HEK293T (cell line): ENCODE data around the gene IGF2BP3.

ENCODE experiments used
- CTCF ChIA-PET: fragments of 350-600 bp; formaldehyde crosslinking; extraction: SDS; loops from one replicate; lab custom pipeline; 2021; ENCODE audit warnings: antibody characterized with exemption, inconsistent platforms; lab: Yijun Ruan, JAX
- POLR2A ChIA-PET: fragments of 350-600 bp; formaldehyde crosslinking; extraction: SDS; loops from one replicate; lab custom pipeline; 2020; ENCODE audit warnings: antibody characterized with exemption, inconsistent platforms; lab: Yijun Ruan, JAX
- DNase-seq: peaks from one replicate; pipeline ENCODE4 v3.0.0; 2012; ENCODE audit warnings: mixed read lengths; ENCODE audit errors: extremely low spot score
- ARNT ChIP-seq: fragments of 450-650 bp; IDR thresholded peaks from 2 replicates; pipeline ENCODE4 v1.6.1; 2017; ENCODE audit warnings: mild to moderate bottlenecking
- BHLHE40 ChIP-seq: fragments of 450-650 bp; IDR thresholded peaks from 2 replicates; pipeline ENCODE4 v1.6.1; 2016; ENCODE audit warnings: mild to moderate bottlenecking, moderate library complexity, borderline replicate concordance
- CTBP1 ChIP-seq: fragments of 450-650 bp; IDR thresholded peaks from 2 replicates; pipeline ENCODE4 v1.6.1; 2016; ENCODE audit warnings: borderline replicate concordance
- ELF4 ChIP-seq: fragments of 450-650 bp; IDR thresholded peaks from 2 replicates; pipeline ENCODE4 v1.6.1; 2017; ENCODE audit warnings: antibody characterized with exemption
- FOXA1 ChIP-seq: fragments of 450-650 bp; IDR thresholded peaks from 2 replicates; pipeline ENCODE4 v1.6.1; 2016; ENCODE audit warnings: mild to moderate bottlenecking
- FOXK2 ChIP-seq: fragments of 450-650 bp; IDR thresholded peaks from 2 replicates; pipeline ENCODE4 v1.6.1; 2016; ENCODE audit warnings: mild to moderate bottlenecking
- FOXM1 ChIP-seq: fragments of 450-650 bp; IDR thresholded peaks from 2 replicates; pipeline ENCODE4 v1.6.1; 2017; ENCODE audit warnings: mild to moderate bottlenecking, borderline replicate concordance
- HDGF ChIP-seq: fragments of 450-650 bp; IDR thresholded peaks from 2 replicates; pipeline ENCODE4 v1.6.1; 2017; ENCODE audit warnings: antibody characterized with exemption, borderline replicate concordance
- L3MBTL2 ChIP-seq: fragments of 450-650 bp; conservative IDR thresholded peaks from 2 replicates; pipeline ENCODE4 v1.6.1; 2016; ENCODE audit warnings: mild to moderate bottlenecking
- LEF1 ChIP-seq: fragments of 450-650 bp; IDR thresholded peaks from 2 replicates; pipeline ENCODE4 v1.6.1; 2017; ENCODE audit warnings: mild to moderate bottlenecking, borderline replicate concordance
- NFRKB ChIP-seq: fragments of 450-650 bp; IDR thresholded peaks from 2 replicates; pipeline ENCODE4 v1.6.1; 2016; ENCODE audit warnings: mild to moderate bottlenecking, moderate library complexity
- PKNOX1 ChIP-seq: fragments of 450-650 bp; IDR thresholded peaks from 2 replicates; pipeline ENCODE4 v1.6.1; 2016
- SP1 ChIP-seq: fragments of 450-650 bp; IDR thresholded peaks from 2 replicates; pipeline ENCODE4 v1.6.1; 2017
- SUZ12 ChIP-seq: fragments of 450-650 bp; IDR thresholded peaks from 2 replicates; pipeline ENCODE4 v1.6.1; 2016; ENCODE audit warnings: mild to moderate bottlenecking
- TARDBP ChIP-seq: fragments of 450-650 bp; IDR thresholded peaks from 2 replicates; pipeline ENCODE4 v1.6.1; 2016
- ZNF384 ChIP-seq: fragments of 450-650 bp; IDR thresholded peaks from 2 replicates; pipeline ENCODE4 v1.6.1; 2016

Gene IGF2BP3

GRCh38 chr7:23467806-23468525, 2.3 kb downstream of the IGF2BP3 start:
- CTCF ChIA-PET: interaction anchor here (0.6 to 1.6 kb wide), 2 partner anchors 44 to 110 kb away, joined by 3 read pairs; no protein-coding TSS in a partner anchor
- DNase-seq: peak; percentile 34
- TF ChIP-seq L3MBTL2: no peak
- TF ChIP-seq FOXM1: no peak
- no peak for TF ChIP-seq SP1
- POLR2A ChIA-PET: interaction anchor here (1.7 to 1.8 kb wide), 2 partner anchors 35 to 63 kb away, joined by 4 to 5 read pairs; no protein-coding TSS in a partner anchor

- ChIA-PET POLR2A (interaction anchor here (1.2 to 1.8 kb wide), 4 partner anchors 34 to 109 kb away, joined by 3 to 5 read pairs (median 4); no protein-coding TSS in a partner anchor), CTCF (interaction anchor here (0.6 to 1.6 kb wide), 3 partner anchors 37 to 109 kb away, joined by 3 read pairs; no protein-coding TSS in a partner anchor)
- DNase-seq: no peak
- TF ChIP-seq NFRKB: no peak
- no peak for TF ChIP-seq ZNF384
- no peak for TF ChIP-seq PKNOX1
- TF ChIP-seq L3MBTL2: no peak
- TF ChIP-seq ARNT: no peak
- TF ChIP-seq ELF4: no peak
- no peak for TF ChIP-seq HDGF
Measured at GRCh38 chr7:23467291-23467805, 2.9 kb downstream of the IGF2BP3 start.

GRCh38 chr7:23462846-23463245, 7.4 kb downstream of the IGF2BP3 start:
- ChIA-PET CTCF (interaction anchor here (0.6 to 1.6 kb wide), 5 partner anchors 10 to 190 kb away, joined by 3 to 7 read pairs (median 4); no protein-coding TSS in a partner anchor), POLR2A (interaction anchor here (1.6 to 1.8 kb wide), 2 partner anchors 10 to 69 kb away, joined by 6 to 7 read pairs; partner anchors contain the start of gene TRA2A)
- DNase-seq: peak; percentile 14
- TF ChIP-seq FOXK2 (no peak), BHLHE40 (no peak), L3MBTL2 (no peak), NFRKB (no peak), ZNF384 (no peak), TARDBP (no peak), FOXM1 (no peak), SUZ12 (no peak), ELF4 (no peak), FOXA1 (no peak), LEF1 (no peak), HDGF (no peak), PKNOX1 (no peak)

GRCh38 chr7:23458044-23458443, 12.2 kb downstream of the IGF2BP3 start:
- no peak for DNase-seq
- POLR2A ChIA-PET: no interaction called here
- CTCF ChIA-PET: no interaction called here
- no peak for TF ChIP-seq TARDBP
- no peak for TF ChIP-seq BHLHE40
- no peak for TF ChIP-seq SP1
- TF ChIP-seq CTBP1: no peak
- no peak for TF ChIP-seq FOXA1

GRCh38 chr7:23456093-23456492, 14.2 kb downstream of the IGF2BP3 start:
- DNase-seq: no peak
- ChIA-PET CTCF (no interaction called here), POLR2A (no interaction called here)
- TF ChIP-seq NFRKB (no peak), FOXK2 (no peak), PKNOX1 (no peak), FOXA1 (no peak), SUZ12 (no peak), CTBP1 (no peak), SP1 (no peak), LEF1 (no peak), ZNF384 (no peak), L3MBTL2 (no peak), HDGF (no peak), TARDBP (no peak), ARNT (no peak), FOXM1 (no peak), BHLHE40 (no peak), ELF4 (no peak)

GRCh38 chr7:23454881-23455526, 15.3 kb downstream of the IGF2BP3 start:
- no peak for DNase-seq
- TF ChIP-seq PKNOX1 (no peak), TARDBP (no peak), FOXK2 (no peak), FOXM1 (no peak), ARNT (no peak), NFRKB (no peak), BHLHE40 (no peak), HDGF (no peak), FOXA1 (no peak), LEF1 (no peak), L3MBTL2 (no peak), CTBP1 (no peak), ELF4 (no peak), SP1 (no peak), SUZ12 (no peak), ZNF384 (no peak)
- ChIA-PET POLR2A (interaction anchor here (1.5 to 2.4 kb wide), 2 partner anchors 20 to 76 kb away, joined by 6 read pairs; no protein-coding TSS in a partner anchor), CTCF (interaction anchor here (2.3 kb wide), 1 partner anchor 25 kb away, joined by 9 read pairs; no protein-coding TSS in a partner anchor)
